ENCODE data around the gene EPB41L5. TPM values are rescaled to one million over a fixed set of nuclear protein-coding genes. Genes with fewer than 3 reads are reported as not detected.
"Not testable (repeated sequence)": the region's sequence is repeated elsewhere in the genome, so short reads cannot be mapped to it uniquely, and the experiment has no call there.

The EPB41L5 gene
- total and polyA plus RNA-seq, 9 donors, result 9.3 to 39.5 (median 27.1) TPM

GRCh38 chr2:120150040-120150482 is 137.2 kb downstream of the EPB41L5 start:
- Histone ChIP-seq H3K27me3 (no peaks in the 10 kb centered on the region), H3K36me3 (no peaks in the 10 kb centered on the region), H3K9me3 (no peaks in the 10 kb centered on the region), H3K4me1 (ENCODE audit: insufficient read depth) (no peaks in the 10 kb centered on the region), H3K4me3 (no peak overlapping the region), H3K27ac (no peak overlapping the region)
- intact Hi-C loops (cut with DNase I), result no loop called here
- DNase-seq, result no peak
- 97 to 100% (median 97%) methylated on average over 4 of the region's 4 CpGs for WGBS, 3 donors
- TF ChIP-seq EP300 (IDR thresholded peaks at IDR 0.05), result no peak
- no peak for TF ChIP-seq POLR2A (IDR thresholded peaks at IDR 0.05)

- Histone ChIP-seq H3K36me3 (no peaks in the 10 kb centered on the region), H3K4me3 (no peak overlapping the region), H3K27ac (no peak overlapping the region), H3K4me1 (ENCODE audit: insufficient read depth) (no peaks in the 10 kb centered on the region), H3K27me3 (no peaks in the 10 kb centered on the region), H3K9me3 (peaks cover 0 to 7% of the 10 kb centered on the region in 2 donors)
- DNase-seq, result no peak
- 98 to 99% (median 99%) methylated on average over 3 of the region's 3 CpGs for WGBS, 3 donors
- TF ChIP-seq EP300 (IDR thresholded peaks at IDR 0.05) (no peak), POLR2A (IDR thresholded peaks at IDR 0.05) (no peak), CTCF (IDR thresholded peaks at IDR 0.05) (no peak)
- intact Hi-C loops (cut with DNase I), result no loop called here
Observed at GRCh38 chr2:120155308-120155707, 142.4 kb downstream of the EPB41L5 start.

DNA sequence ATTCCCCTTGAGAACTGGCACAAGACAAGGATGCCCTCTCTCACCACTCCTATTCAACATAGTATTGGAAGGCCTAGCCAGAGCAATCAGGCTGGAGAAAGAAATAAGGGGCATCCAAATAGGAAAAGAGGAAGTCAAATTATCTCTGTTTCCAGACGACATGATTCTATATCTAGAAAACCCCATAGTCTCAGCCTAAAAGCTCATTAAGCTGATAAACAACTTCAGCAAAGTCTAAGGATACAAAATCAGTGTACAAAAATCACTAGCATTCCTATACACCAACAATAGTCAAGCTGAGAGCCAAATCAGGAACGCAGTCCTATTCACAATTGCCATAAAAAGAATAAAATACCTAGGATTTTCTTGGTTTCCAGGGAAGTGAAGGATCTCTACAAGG is 145.8 kb downstream of the EPB41L5 start:
- WGBS, 3 donors, result 84 to 91% (median 86%) methylated on average over 2 of the region's 2 CpGs
- H3K4me3 ChIP-seq; H3K9me3 ChIP-seq; DNase-seq; H3K36me3 ChIP-seq; intact Hi-C loops (cut with DNase I); H3K27me3 ChIP-seq; H3K27ac ChIP-seq; H3K4me1 ChIP-seq (ENCODE audit: insufficient read depth): not testable (repeated sequence)

- H3K27me3 ChIP-seq, result no peaks in the 10 kb centered on the region
- H3K4me1 ChIP-seq (ENCODE audit: insufficient read depth), result no peaks in the 10 kb centered on the region
- no peak overlapping the region for H3K27ac ChIP-seq
- DNase-seq, result no peak
- H3K36me3 ChIP-seq, result no peaks in the 10 kb centered on the region
- H3K9me3 ChIP-seq, result peaks cover 0 to 2% of the 10 kb centered on the region in 2 donors
- H3K4me3 ChIP-seq, result no peak overlapping the region
- TF ChIP-seq EP300 (IDR thresholded peaks at IDR 0.05), result no peak
- TF ChIP-seq POLR2A (IDR thresholded peaks at IDR 0.05), result no peak
- no peak for TF ChIP-seq CTCF (IDR thresholded peaks at IDR 0.05)
- intact Hi-C loops (cut with DNase I), result no loop called here
Observed at GRCh38 chr2:120161190-120161589, 148.3 kb downstream of the EPB41L5 start.

DNA sequence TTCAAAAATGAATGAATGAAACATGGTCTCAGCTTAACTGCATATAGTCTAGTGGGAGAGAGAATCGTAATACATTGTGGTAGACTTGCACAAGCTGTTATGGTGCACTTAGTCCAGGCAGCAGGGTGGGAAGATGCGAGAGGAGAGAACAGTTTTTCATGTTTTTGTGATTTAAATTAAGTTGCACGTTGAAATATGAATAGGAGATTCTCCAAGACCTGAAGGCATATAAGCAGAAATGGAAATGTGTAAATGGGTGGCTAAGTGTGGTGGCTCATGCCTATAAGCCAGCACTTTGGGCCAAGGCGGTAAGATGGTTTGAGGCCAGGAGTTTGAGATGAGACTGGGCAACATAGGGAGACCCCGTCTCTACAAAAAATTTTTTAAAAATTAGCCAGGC is 149.8 kb downstream of the EPB41L5 start:
- TF ChIP-seq POLR2A (IDR thresholded peaks at IDR 0.05), result no peak
- TF ChIP-seq EP300 (IDR thresholded peaks at IDR 0.05), result no peak
- no peak for TF ChIP-seq CTCF (IDR thresholded peaks at IDR 0.05)
- DNase-seq, result no peak
- no peaks in the 10 kb centered on the region for H3K27me3 ChIP-seq
- WGBS, 3 donors, result 92 to 94% (median 93%) methylated on average over 5 of the region's 5 CpGs
- no peaks in the 10 kb centered on the region for H3K36me3 ChIP-seq
- no peaks in the 10 kb centered on the region for H3K4me1 ChIP-seq (ENCODE audit: insufficient read depth)
- no peaks in the 10 kb centered on the region for H3K9me3 ChIP-seq
- intact Hi-C loops (cut with DNase I), result no loop called here
- no peak overlapping the region for H3K4me3 ChIP-seq
- no peak overlapping the region for H3K27ac ChIP-seq

GRCh38 chr2:120167272-120167671 is 154.4 kb downstream of the EPB41L5 start:
- intact Hi-C loops (cut with DNase I), result no loop called here
- no peaks in the 10 kb centered on the region for H3K4me1 ChIP-seq (ENCODE audit: insufficient read depth)
- no peaks in the 10 kb centered on the region for H3K9me3 ChIP-seq
- TF ChIP-seq EP300 (IDR thresholded peaks at IDR 0.05) (no peak), CTCF (IDR thresholded peaks at IDR 0.05) (no peak), POLR2A (IDR thresholded peaks at IDR 0.05) (no peak)
- H3K27me3 ChIP-seq, result no peaks in the 10 kb centered on the region
- H3K4me3 ChIP-seq, result no peak overlapping the region
- DNase-seq, result no peak
- no peaks in the 10 kb centered on the region for H3K36me3 ChIP-seq
- no peak overlapping the region for H3K27ac ChIP-seq
- WGBS, 3 donors, result 96 to 100% (median 98%) methylated on average over 2 of the region's 2 CpGs

Data from ovary (tissue), 9 donors.